ENCODE results near the gene MAP3K20.

MAP3K20 gene

DNA sequence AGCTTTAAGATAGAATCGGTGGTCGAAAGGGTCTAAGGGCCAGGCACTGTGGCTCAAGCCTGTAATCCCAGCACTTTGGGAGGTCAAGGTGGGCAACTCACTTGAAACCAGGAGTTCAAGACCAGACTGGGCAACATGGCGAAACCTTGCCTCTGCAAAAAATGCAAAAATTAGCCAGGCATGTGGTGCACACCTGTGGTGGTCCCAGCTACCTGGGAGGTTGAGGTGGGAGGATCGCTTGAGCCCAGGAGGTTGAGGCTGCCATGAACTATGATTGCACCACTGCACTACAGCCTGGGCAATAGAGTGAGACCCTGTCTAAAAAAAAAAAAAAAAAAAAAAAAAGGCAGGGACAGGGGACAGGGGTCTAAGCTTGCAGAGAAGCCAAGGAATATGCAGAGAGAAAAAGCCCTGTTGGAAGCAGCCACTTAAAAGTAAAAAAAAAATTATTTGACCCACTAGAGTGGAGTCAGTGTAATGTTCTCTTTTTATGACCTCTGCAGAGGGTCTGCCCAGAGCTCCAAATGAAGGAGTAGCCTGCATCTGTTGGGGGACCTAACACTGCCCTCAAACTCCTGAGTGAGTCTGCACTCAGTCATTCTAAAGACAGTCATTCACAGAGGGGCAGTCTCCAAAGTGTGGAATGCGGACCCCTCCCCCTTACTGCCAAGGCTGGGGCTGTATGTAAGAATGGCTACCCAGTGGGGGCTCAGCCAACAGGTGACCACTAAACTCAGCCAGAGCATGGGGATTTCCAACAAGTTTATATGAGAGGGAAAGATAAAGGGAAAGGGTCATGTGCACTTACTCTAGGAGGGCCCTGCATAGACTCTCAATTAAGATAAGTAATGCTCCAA is 160.5 kb downstream of the MAP3K20 start:
- Mint-ChIP-seq H3K4me1 (peaks cover 13% of the 10 kb centered on the region), H3K9me3 (peaks cover 9% of the 10 kb centered on the region), H3K4me3 (no peak overlapping the region), H3K27ac (no peak overlapping the region), H3K27me3 (ENCODE audit: low read depth, poor library complexity) (no peaks in the 10 kb centered on the region), H3K36me3 (ENCODE audit: low read depth) (peaks cover 72% of the 10 kb centered on the region)
- TF ChIP-seq, protein P1, sequence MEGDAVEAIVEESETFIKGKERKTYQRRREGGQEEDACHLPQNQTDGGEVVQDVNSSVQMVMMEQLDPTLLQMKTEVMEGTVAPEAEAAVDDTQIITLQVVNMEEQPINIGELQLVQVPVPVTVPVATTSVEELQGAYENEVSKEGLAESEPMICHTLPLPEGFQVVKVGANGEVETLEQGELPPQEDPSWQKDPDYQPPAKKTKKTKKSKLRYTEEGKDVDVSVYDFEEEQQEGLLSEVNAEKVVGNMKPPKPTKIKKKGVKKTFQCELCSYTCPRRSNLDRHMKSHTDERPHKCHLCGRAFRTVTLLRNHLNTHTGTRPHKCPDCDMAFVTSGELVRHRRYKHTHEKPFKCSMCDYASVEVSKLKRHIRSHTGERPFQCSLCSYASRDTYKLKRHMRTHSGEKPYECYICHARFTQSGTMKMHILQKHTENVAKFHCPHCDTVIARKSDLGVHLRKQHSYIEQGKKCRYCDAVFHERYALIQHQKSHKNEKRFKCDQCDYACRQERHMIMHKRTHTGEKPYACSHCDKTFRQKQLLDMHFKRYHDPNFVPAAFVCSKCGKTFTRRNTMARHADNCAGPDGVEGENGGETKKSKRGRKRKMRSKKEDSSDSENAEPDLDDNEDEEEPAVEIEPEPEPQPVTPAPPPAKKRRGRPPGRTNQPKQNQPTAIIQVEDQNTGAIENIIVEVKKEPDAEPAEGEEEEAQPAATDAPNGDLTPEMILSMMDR (IDR thresholded peaks at IDR 0.05) = no peak
- DNase-seq = peak; percentile 9

DNA sequence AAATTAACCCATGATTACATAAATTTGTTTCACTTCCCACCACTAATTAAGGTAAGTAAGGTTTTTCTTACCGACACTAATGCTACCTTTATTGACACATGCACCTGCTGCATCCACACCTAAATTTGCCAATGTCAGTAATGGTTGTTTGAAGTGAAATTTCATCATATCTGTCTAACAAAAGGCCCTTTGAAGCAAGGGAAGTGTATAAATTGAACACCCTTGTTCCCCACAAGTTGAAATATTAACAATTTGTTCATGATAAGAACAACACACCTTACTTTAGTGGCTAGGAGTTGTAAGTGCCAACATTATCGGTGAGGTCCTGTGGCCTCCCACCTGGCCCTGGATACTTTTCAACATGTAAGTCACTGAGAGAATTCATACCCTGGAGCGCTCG is 162.7 kb downstream of the MAP3K20 start:
- Mint-ChIP-seq H3K36me3 (ENCODE audit: low read depth) (peaks cover 63% of the 10 kb centered on the region), H3K27ac (no peak overlapping the region), H3K27me3 (ENCODE audit: low read depth, poor library complexity) (no peaks in the 10 kb centered on the region), H3K9me3 (peaks cover 9% of the 10 kb centered on the region), H3K4me1 (peaks cover 7% of the 10 kb centered on the region), H3K4me3 (no peak overlapping the region)
- no peak for DNase-seq
- TF ChIP-seq, protein P1 (IDR thresholded peaks at IDR 0.05) = no peak

DNA sequence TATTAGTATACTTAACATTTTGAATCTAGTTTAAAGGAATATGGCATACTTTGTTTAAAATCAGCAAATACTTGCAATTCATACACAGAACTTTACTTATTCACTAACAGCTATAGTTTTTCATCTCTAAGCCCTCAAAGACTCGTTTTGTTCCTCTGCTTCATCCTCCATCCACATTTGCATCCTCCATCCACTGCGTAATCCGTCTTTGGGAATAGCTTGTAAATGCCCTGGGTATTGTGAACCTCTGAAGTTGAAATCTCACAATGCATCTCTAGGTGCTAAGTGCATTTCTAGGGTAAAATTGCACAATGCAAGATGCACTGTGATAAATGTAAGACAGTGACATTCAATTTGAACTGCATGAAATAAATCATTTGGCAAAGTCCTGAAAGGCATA is 163.2 kb downstream of the MAP3K20 start:
- H3K4me3 Mint-ChIP-seq = no peak overlapping the region
- H3K27me3 Mint-ChIP-seq (ENCODE audit: low read depth, poor library complexity) = no peaks in the 10 kb centered on the region
- no peak for DNase-seq
- H3K9me3 Mint-ChIP-seq = peaks cover 9% of the 10 kb centered on the region
- H3K36me3 Mint-ChIP-seq (ENCODE audit: low read depth) = peaks cover 59% of the 10 kb centered on the region
- TF ChIP-seq, protein P1 (IDR thresholded peaks at IDR 0.05) = no peak
- H3K27ac Mint-ChIP-seq = no peak overlapping the region
- peaks cover 7% of the 10 kb centered on the region for H3K4me1 Mint-ChIP-seq

DNA sequence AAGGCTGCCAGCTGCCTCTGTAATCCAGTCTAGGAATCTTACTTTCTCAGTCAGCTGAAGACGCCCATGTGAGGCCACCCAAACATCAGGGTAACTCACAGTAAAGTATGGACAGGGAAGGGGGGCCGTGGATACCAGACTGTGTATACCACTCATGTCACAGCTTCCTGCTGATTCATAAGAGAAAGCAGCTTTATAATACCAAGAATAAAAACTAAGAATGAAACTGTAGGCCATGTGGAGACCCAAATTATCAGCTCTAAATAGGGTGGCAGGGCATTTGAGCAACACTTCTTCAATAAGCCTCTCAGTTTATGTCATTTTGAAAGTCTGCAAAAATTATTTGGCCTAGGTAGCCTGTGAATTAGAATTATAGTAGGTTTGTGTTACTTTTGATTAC is 164.0 kb downstream of the MAP3K20 start:
- Mint-ChIP-seq H3K4me1 (peaks cover 7% of the 10 kb centered on the region), H3K27me3 (ENCODE audit: low read depth, poor library complexity) (no peaks in the 10 kb centered on the region), H3K4me3 (no peak overlapping the region), H3K27ac (no peak overlapping the region), H3K9me3 (peaks cover 5% of the 10 kb centered on the region), H3K36me3 (ENCODE audit: low read depth) (peaks cover 51% of the 10 kb centered on the region)
- TF ChIP-seq, protein P1 (IDR thresholded peaks at IDR 0.05) = no peak
- no peak for DNase-seq

DNA sequence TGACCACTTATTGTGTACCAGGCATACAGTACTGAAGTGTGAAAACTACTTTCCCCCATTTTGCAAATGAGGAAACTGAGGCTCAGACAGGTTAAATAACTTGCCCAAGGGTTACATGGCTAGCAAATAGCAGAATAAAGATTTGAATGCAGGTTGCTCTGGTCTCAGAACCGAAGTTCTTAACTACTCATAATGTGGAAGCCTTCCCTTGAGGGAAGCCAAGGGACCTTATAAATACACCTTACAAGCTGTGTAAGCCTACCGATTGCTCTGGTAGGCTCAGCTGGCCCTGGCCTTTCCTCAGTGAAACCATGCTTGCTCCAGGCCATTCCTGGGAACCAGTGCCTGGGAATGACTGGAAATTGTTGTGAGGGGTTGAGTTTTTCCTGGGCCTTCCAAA is 164.4 kb downstream of the MAP3K20 start:
- Mint-ChIP-seq H3K27me3 (ENCODE audit: low read depth, poor library complexity) (no peaks in the 10 kb centered on the region), H3K27ac (no peak overlapping the region), H3K4me1 (peaks cover 7% of the 10 kb centered on the region), H3K9me3 (peaks cover under 1% of the 10 kb centered on the region), H3K4me3 (no peak overlapping the region), H3K36me3 (ENCODE audit: low read depth) (peaks cover 46% of the 10 kb centered on the region)
- no peak for DNase-seq
- TF ChIP-seq, protein P1 (IDR thresholded peaks at IDR 0.05) = no peak

DNA sequence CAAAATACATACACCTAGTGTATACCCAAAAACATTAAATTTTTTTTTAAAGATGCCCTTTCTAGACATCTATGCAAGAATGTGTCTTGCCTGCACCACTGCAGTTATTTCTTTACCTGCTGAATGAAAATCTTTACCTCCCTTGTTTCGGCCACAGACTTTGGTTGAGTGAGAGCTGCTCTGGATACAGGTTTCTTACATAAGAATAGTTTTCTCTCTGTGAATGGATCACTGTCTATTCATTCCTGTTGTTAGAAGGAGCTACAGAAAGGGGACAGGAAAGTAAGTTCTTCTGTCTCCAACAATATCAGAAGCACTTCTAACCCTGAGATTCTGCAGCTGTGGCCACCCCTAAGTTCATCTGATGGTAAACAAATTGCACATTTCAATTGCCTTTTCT is 166.0 kb downstream of the MAP3K20 start:
- Mint-ChIP-seq H3K4me1 (no peaks in the 10 kb centered on the region), H3K36me3 (ENCODE audit: low read depth) (peaks cover 38% of the 10 kb centered on the region)
- TF ChIP-seq, protein P1 (IDR thresholded peaks at IDR 0.05) = no peak

More for the DNA sequence above, 166.0 kb downstream of the MAP3K20 start:
- H3K4me3 Mint-ChIP-seq = no peak overlapping the region
- no peaks in the 10 kb centered on the region for H3K9me3 Mint-ChIP-seq
- no peak overlapping the region for H3K27ac Mint-ChIP-seq
- no peak for DNase-seq
- peaks cover 1% of the 10 kb centered on the region for H3K27me3 Mint-ChIP-seq (ENCODE audit: low read depth, poor library complexity)
